ENCODE data around the gene CTBP1. TPM values are rescaled to one million over a fixed set of nuclear protein-coding genes. Genes with fewer than 3 reads are reported as not detected.

Gene CTBP1
- total and polyA plus RNA-seq, 9 of the 15 experiments (the other 6 are each of a cell fraction or from before 2014, with no cell fraction given), result 14.5 to 162 (median 68.2) TPM

DNA sequence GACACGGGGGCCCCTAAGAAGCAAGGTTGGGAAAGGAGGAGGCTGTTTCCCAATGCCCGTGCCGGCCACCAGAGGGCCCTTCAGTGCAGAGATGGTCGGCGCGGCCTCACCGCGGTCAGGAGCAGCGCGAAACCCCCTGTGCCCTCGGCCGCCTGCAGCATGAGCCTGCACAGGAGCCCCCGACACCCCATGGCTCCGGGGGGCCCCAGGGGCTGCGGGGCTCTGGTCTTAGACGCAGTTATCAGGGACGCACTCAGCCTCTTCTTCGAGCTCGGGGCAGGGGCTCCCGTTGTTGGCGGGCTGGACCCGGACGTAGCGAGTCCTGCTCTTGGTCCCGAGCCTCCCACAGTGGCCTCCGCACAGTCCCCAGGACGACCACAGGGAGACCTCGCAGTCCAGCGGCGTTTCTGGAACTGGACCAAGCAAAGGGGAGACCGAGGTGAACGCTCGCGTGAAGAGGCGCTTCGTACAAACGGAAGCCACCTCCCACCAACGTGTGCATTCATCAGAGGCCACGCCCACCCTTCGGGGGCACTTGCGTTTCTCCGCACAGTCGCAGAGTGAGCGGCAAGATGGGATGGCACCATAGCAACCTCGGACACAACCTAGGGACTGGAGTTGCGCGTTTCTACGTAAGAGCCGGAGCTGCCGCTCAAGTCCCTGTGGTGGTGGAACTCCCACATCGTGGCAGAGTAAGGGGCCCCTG is 81.5 kb downstream of the CTBP1 start (continued):
- no peak for TF ChIP-seq PREB (CRISPR knock-in tag; IDR thresholded peaks at IDR 0.05)
- TF ChIP-seq, protein P1, sequence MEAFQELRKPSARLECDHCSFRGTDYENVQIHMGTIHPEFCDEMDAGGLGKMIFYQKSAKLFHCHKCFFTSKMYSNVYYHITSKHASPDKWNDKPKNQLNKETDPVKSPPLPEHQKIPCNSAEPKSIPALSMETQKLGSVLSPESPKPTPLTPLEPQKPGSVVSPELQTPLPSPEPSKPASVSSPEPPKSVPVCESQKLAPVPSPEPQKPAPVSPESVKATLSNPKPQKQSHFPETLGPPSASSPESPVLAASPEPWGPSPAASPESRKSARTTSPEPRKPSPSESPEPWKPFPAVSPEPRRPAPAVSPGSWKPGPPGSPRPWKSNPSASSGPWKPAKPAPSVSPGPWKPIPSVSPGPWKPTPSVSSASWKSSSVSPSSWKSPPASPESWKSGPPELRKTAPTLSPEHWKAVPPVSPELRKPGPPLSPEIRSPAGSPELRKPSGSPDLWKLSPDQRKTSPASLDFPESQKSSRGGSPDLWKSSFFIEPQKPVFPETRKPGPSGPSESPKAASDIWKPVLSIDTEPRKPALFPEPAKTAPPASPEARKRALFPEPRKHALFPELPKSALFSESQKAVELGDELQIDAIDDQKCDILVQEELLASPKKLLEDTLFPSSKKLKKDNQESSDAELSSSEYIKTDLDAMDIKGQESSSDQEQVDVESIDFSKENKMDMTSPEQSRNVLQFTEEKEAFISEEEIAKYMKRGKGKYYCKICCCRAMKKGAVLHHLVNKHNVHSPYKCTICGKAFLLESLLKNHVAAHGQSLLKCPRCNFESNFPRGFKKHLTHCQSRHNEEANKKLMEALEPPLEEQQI (IDR thresholded peaks at IDR 0.05), result no peak
- TF ChIP-seq FOS (IDR thresholded peaks at IDR 0.05; ENCODE audit: extremely low read depth, insufficient read length), result no peak
- TF ChIP-seq, protein P2, sequence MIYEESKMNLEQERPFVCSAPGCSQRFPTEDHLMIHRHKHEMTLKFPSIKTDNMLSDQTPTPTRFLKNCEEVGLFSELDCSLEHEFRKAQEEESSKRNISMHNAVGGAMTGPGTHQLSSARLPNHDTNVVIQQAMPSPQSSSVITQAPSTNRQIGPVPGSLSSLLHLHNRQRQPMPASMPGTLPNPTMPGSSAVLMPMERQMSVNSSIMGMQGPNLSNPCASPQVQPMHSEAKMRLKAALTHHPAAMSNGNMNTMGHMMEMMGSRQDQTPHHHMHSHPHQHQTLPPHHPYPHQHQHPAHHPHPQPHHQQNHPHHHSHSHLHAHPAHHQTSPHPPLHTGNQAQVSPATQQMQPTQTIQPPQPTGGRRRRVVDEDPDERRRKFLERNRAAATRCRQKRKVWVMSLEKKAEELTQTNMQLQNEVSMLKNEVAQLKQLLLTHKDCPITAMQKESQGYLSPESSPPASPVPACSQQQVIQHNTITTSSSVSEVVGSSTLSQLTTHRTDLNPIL (CRISPR knock-in tag; IDR thresholded peaks at IDR 0.05), result no peak
- no peak for TF ChIP-seq ZNF347 (CRISPR knock-in tag; IDR thresholded peaks at IDR 0.05; ENCODE audit: low read depth)
- TF ChIP-seq PHTF2 (CRISPR knock-in tag; IDR thresholded peaks at IDR 0.05), result no peak
- TF ChIP-seq ESRRA (IDR thresholded peaks at IDR 0.05; ENCODE audit: borderline replicate concordance, low read depth), result 0 out of 2 replicates have a peak, but pooled peaks have one; percentile 54
- no peak for TF ChIP-seq ELF2 (CRISPR knock-in tag; IDR thresholded peaks at IDR 0.05)
- TF ChIP-seq RFX5 (IDR thresholded peaks at IDR 0.05; ENCODE audit: low read depth, low read length), result no peak
- no peak for TF ChIP-seq WHSC1 (IDR thresholded peaks at IDR 0.05; ENCODE audit: low read length)
- no peak for TF ChIP-seq CLOCK (CRISPR knock-in tag; IDR thresholded peaks at IDR 0.05; ENCODE audit: borderline replicate concordance)
- no peak for TF ChIP-seq EZH2 (IDR thresholded peaks at IDR 0.05; ENCODE audit: borderline replicate concordance, low read depth, low read length)
- TF ChIP-seq CGGBP1 (CRISPR knock-in tag; IDR thresholded peaks at IDR 0.05), result no peak
- TF ChIP-seq ZBTB5 (IDR thresholded peaks at IDR 0.05), result no peak
- no peak for TF ChIP-seq EWSR1 (IDR thresholded peaks at IDR 0.05; ENCODE audit: borderline replicate concordance, low read depth, partially characterized antibody)
- no peak for TF ChIP-seq ESRRB (CRISPR knock-in tag; IDR thresholded peaks at IDR 0.05; ENCODE audit: borderline replicate concordance)
- no peak for TF ChIP-seq MCM7 (IDR thresholded peaks at IDR 0.05)
- no peak for TF ChIP-seq ZNF174 (CRISPR knock-in tag; IDR thresholded peaks at IDR 0.05)

All from K562 (cell line).